ENCODE measurements around the gene CGRRF1.

Gene CGRRF1

DNA sequence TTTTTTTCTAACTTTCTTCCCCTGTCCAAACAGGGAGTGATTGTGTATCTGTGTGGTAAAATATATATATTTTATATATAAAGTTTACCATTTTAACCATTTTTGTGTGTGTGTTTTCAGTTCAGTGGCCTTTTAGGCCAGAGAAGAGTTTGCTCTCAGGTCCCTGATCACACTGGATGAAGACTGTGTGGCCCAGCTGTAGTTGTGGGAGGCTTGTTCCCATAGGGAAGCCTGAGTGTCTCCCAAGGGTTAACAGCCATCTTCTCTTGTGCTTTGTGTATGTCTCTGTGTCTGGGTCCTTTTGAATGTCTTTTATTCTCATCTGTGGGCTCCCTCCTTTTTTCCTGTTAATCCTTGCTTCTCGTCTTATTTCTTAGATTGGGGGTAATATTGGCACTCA lies 23.4 kb downstream of the CGRRF1 start:
- TF ChIP-seq CTCF (IDR thresholded peaks at IDR 0.05; ENCODE audit: low read depth, low read length): no peak
- H3K4me3 ChIP-seq (replicated peaks in 1 of 2; ENCODE audit: low read depth in 2 of 2, low read length in 2 of 2): no peak overlapping the region
- no peak for DNase-seq (ENCODE audit: low read depth in 2 of 2)

DNA sequence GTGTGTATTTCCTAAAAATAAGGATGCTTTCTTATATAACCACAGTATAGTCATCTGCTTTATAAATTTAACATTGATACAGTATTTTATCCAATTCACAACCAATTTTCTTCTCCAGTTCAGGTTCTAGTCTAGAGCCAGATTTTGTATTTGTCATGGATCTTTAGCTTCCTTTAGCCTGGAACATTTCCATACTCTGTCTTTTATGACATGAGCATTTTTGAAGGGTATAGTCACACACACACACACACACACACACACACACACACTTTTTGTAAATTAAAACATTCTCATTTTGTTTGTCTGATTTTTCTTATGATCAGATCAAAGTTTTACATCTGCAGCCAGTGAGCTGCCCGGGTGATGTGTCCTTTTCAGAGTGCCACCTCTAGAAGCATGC lies 25.4 kb downstream of the CGRRF1 start:
- peak; percentile 28 to 33 for DNase-seq (ENCODE audit: low read depth in 2 of 2)
- no peak for TF ChIP-seq CTCF (IDR thresholded peaks at IDR 0.05; ENCODE audit: low read depth, low read length)
- no peak overlapping the region for H3K4me3 ChIP-seq (replicated peaks in 1 of 2; ENCODE audit: low read depth in 2 of 2, low read length in 2 of 2)

GRCh38 chr14:54535646-54536045 lies 25.9 kb downstream of the CGRRF1 start:
- DNase-seq (ENCODE audit: low read depth in 2 of 2): peak in 1 of 2 donors; percentile 47
- no peak overlapping the region for H3K4me3 ChIP-seq (replicated peaks in 1 of 2; ENCODE audit: low read depth in 2 of 2, low read length in 2 of 2)
- no peak for TF ChIP-seq CTCF (IDR thresholded peaks at IDR 0.05; ENCODE audit: low read depth, low read length)

DNA sequence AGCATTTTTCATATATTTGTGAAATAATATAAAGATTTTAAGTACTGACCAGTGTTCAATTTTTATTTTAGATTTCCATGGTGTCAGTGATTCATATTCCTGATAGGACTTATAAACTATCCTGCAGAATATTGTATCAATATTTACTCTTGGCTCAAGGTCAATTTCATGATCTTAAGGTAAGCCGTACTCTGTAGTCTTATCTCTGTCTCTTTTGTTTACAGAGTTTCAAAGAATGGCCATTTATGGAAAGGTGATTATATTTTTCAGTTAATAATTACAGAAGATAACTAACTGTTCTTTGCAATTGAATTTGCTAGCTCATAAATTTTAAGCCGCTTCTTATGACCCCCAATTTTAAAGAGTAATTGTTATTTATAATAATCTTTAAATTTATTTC lies 27.9 kb downstream of the CGRRF1 start:
- H3K4me3 ChIP-seq (replicated peaks in 1 of 2; ENCODE audit: low read depth in 2 of 2, low read length in 2 of 2): no peak overlapping the region
- no peak for DNase-seq (ENCODE audit: low read depth in 2 of 2)
- no peak for TF ChIP-seq CTCF (IDR thresholded peaks at IDR 0.05; ENCODE audit: low read depth, low read length)

GRCh38 chr14:54538055-54538454 lies 28.3 kb downstream of the CGRRF1 start:
- no peak for DNase-seq (ENCODE audit: low read depth in 2 of 2)
- TF ChIP-seq CTCF (IDR thresholded peaks at IDR 0.05; ENCODE audit: low read depth, low read length): no peak
- H3K4me3 ChIP-seq (replicated peaks in 1 of 2; ENCODE audit: low read depth in 2 of 2, low read length in 2 of 2): no peak overlapping the region

DNA sequence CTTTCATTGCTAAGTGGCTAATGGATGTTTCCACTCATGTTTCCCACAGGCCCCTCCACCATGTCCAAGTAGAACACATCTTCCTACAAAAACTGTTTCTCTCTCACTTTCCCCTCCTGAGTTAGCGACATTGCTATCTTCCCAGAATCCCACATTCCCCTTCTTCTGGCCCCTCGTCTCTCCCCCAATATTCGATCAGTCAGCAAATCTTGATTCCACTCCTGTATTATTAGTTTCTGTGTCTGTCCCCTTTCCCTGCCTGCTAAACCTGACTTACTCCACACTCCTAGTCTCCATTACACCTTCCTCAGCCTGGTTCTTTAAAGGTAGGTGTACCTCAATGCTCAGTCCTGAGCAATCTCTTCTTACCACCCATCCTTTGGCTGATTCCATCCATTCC lies 37.9 kb downstream of the CGRRF1 start:
- H3K4me3 ChIP-seq (replicated peaks in 1 of 2; ENCODE audit: low read depth in 2 of 2, low read length in 2 of 2): no peak overlapping the region
- DNase-seq (ENCODE audit: low read depth in 2 of 2): no peak
- no peak for TF ChIP-seq CTCF (IDR thresholded peaks at IDR 0.05; ENCODE audit: low read depth, low read length)

- TF ChIP-seq CTCF (IDR thresholded peaks at IDR 0.05; ENCODE audit: low read depth, low read length): no peak
Observed at GRCh38 chr14:54548491-54548890, 38.8 kb downstream of the CGRRF1 start.

More at GRCh38 chr14:54548491-54548890, 38.8 kb downstream of the CGRRF1 start:
- no peak for DNase-seq (ENCODE audit: low read depth in 2 of 2)
- H3K4me3 ChIP-seq (replicated peaks in 1 of 2; ENCODE audit: low read depth in 2 of 2, low read length in 2 of 2): no peak overlapping the region
